HepG2 (cell line): ENCODE measurements around the gene DST. TPM values are rescaled to one million over a fixed set of nuclear protein-coding genes. Genes with fewer than 3 reads are reported as not detected.

Experiments used
- CENPT ChIP-seq: sonication (generic); formaldehyde crosslinking; IDR thresholded peaks from 2 replicates; pipeline ENCODE4 v1.8.0; 2022; ENCODE audit warnings: low read depth, mild to moderate bottlenecking, moderate library complexity, missing genetic modification reagents
- JARID2 ChIP-seq: sonication (generic); formaldehyde crosslinking; IDR thresholded peaks from 2 replicates; pipeline ENCODE4 v1.8.1; 2023; ENCODE audit warnings: missing genetic modification reagents, inconsistent platforms; ENCODE audit not compliant: insufficient replicate concordance
- NFE2L2 ChIP-seq: fragments of 150-350 bp; IDR thresholded peaks from 2 replicates; pipeline ENCODE4 v1.6.1; 2014; ENCODE audit warnings: low read length
- SIN3B ChIP-seq: fragments of 150-350 bp; IDR thresholded peaks from 2 replicates; pipeline ENCODE4 v1.6.1; 2014; ENCODE audit warnings: low read length
- TSC22D2 ChIP-seq: sonication (generic); formaldehyde crosslinking; IDR thresholded peaks from 2 replicates; pipeline ENCODE4 v1.5.1; 2020; ENCODE audit warnings: missing genetic modification reagents, mild to moderate bottlenecking, borderline replicate concordance
- ZNF317 ChIP-seq: sonication (generic); formaldehyde crosslinking; IDR thresholded peaks from 2 replicates; pipeline ENCODE4 v1.5.0; 2020; ENCODE audit warnings: mild to moderate bottlenecking, missing genetic modification reagents
- ZNF382 ChIP-seq: sonication (generic); formaldehyde crosslinking; IDR thresholded peaks from 2 replicates; pipeline ENCODE4 v1.5.0; 2020; ENCODE audit warnings: missing genetic modification reagents, mild to moderate bottlenecking, borderline replicate concordance
- ZNF660 ChIP-seq: sonication (generic); formaldehyde crosslinking; IDR thresholded peaks from 2 replicates; pipeline ENCODE4 v1.5.1; 2020; ENCODE audit warnings: mild to moderate bottlenecking, low read depth, missing genetic modification reagents, borderline replicate concordance
- polyA plus RNA-seq, 8 experiments: library from polyadenylated mRNA; depleted of rRNA in 3 of 8; stranded (reverse) in 7 of 8; unstranded in 1 of 8; fragments of >200 nt; fragmentation: Illumina TruSeq in 4 of 8; extraction: Trizol in 4 of 8; gene quantifications; 2 replicates each; pipeline versions ENCODE4 v1.2.1 to v1.2.3, GENCODE V29; 2011 to 2016; ENCODE audit warnings: low read depth in 4 of 8, missing spikeins in 1 of 8, mixed read lengths in 1 of 8; ENCODE audit not compliant: insufficient read depth in 1 of 8
- total RNA-seq, 5 experiments: library from RNA; depleted of rRNA; stranded (reverse); fragments of >200 nt; fragmentation: Illumina TruSeq; extraction: Trizol; gene quantifications; 2 replicates each; pipeline ENCODE4 v1.2.3, GENCODE V29; 2016; ENCODE audit warnings: low read depth in 1 of 5
- TF ChIP-seq, protein P1 (sequence below): sonication (generic); formaldehyde crosslinking; IDR thresholded peaks from 2 replicates; pipeline ENCODE4 v1.4.0; 2020; ENCODE audit warnings: missing genetic modification reagents, borderline replicate concordance
- TF ChIP-seq, protein P2 (sequence below): sonication (generic); formaldehyde crosslinking; IDR thresholded peaks from 2 replicates; pipeline ENCODE4 v1.4.0; 2020; ENCODE audit warnings: missing genetic modification reagents, mild to moderate bottlenecking, borderline replicate concordance
- TF ChIP-seq, protein P3 (sequence below): sonication (generic); formaldehyde crosslinking; IDR thresholded peaks from 2 replicates; pipeline ENCODE4 v1.5.0; 2020; ENCODE audit warnings: missing genetic modification reagents
- TF ChIP-seq, protein P4 (sequence below): sonication (generic); formaldehyde crosslinking; IDR thresholded peaks from 2 replicates; pipeline ENCODE4 v1.4.0; 2020; ENCODE audit warnings: missing genetic modification reagents
- TF ChIP-seq, protein P5 (sequence below): sonication (generic); formaldehyde crosslinking; IDR thresholded peaks from 2 replicates; pipeline ENCODE4 v1.4.0; 2020; ENCODE audit warnings: missing genetic modification reagents, mild to moderate bottlenecking, borderline replicate concordance
- TF ChIP-seq, protein P6 (sequence below): sonication (generic); formaldehyde crosslinking; IDR thresholded peaks from 2 replicates; pipeline ENCODE4 v1.5.0; 2020; ENCODE audit warnings: missing genetic modification reagents

DST gene
- total and polyA plus RNA-seq, 2 of the 13 experiments (the other 11 are each of a cell fraction or from before 2014, with no cell fraction given), result 64.4 to 89.0 TPM

DNA sequence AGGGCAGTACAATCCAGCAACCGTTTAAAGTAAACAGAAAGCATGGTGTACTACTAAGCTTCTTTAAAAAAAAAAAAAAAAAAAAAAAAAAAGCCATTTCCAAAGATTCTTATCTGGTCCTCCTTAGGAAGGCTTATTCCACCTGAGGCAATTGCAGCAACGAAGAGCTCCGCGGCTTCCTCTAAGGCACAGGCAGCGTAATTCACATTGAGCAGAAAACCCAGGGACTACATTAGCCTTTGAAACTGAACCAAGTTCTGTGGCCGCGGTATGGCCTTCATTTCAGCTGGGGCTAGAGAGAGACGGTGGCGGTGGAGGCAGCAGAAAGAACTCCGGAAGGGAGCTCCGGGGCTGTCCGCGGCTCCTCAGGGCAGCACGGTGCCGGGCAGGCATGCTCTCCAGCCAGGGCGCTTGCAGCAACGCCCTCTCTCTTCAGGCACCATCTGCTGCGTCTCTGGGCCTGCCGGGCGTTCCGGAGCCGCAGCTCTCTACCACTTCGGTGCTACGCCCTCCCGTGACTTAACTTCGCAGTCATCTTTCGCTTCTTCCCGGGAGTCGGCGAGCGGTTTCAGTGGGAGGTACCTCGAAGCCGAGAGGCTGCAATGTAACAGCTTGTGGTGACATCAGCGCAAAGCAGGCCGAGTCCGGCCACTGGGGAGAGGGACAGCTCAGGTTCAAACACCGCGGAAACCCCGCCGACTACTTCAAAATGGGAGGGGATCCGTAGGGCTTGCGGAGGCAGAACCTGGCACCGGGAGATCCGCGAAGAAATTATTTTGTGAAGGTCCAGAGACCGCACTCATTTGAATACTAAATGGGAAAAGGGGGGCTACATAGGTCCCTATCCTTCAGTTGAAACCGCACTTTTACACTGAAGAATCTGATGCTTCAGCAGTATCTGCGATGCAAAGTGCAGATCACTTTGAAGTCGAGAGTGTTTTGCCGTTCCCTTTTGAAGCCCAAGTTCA is 100.0 kb downstream of the DST start (continued):
- TF ChIP-seq, protein P1, sequence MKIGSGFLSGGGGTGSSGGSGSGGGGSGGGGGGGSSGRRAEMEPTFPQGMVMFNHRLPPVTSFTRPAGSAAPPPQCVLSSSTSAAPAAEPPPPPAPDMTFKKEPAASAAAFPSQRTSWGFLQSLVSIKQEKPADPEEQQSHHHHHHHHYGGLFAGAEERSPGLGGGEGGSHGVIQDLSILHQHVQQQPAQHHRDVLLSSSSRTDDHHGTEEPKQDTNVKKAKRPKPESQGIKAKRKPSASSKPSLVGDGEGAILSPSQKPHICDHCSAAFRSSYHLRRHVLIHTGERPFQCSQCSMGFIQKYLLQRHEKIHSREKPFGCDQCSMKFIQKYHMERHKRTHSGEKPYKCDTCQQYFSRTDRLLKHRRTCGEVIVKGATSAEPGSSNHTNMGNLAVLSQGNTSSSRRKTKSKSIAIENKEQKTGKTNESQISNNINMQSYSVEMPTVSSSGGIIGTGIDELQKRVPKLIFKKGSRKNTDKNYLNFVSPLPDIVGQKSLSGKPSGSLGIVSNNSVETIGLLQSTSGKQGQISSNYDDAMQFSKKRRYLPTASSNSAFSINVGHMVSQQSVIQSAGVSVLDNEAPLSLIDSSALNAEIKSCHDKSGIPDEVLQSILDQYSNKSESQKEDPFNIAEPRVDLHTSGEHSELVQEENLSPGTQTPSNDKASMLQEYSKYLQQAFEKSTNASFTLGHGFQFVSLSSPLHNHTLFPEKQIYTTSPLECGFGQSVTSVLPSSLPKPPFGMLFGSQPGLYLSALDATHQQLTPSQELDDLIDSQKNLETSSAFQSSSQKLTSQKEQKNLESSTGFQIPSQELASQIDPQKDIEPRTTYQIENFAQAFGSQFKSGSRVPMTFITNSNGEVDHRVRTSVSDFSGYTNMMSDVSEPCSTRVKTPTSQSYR (CRISPR knock-in tag), result peak; percentile 23; the same call in 1 of the 2 replicates
- TF ChIP-seq ZNF382 (CRISPR knock-in tag) (no peak), ZNF317 (CRISPR knock-in tag) (peak; percentile 90), TSC22D2 (CRISPR knock-in tag) (0 out of 2 replicates have a peak, but pooled peaks have one; percentile 80), CENPT (no peak), ZNF660 (no peak), NFE2L2 (no peak), JARID2 (peak; percentile 96), SIN3B (0 out of 2 replicates have a peak, but pooled peaks have one; percentile 62)
- TF ChIP-seq, protein P2, sequence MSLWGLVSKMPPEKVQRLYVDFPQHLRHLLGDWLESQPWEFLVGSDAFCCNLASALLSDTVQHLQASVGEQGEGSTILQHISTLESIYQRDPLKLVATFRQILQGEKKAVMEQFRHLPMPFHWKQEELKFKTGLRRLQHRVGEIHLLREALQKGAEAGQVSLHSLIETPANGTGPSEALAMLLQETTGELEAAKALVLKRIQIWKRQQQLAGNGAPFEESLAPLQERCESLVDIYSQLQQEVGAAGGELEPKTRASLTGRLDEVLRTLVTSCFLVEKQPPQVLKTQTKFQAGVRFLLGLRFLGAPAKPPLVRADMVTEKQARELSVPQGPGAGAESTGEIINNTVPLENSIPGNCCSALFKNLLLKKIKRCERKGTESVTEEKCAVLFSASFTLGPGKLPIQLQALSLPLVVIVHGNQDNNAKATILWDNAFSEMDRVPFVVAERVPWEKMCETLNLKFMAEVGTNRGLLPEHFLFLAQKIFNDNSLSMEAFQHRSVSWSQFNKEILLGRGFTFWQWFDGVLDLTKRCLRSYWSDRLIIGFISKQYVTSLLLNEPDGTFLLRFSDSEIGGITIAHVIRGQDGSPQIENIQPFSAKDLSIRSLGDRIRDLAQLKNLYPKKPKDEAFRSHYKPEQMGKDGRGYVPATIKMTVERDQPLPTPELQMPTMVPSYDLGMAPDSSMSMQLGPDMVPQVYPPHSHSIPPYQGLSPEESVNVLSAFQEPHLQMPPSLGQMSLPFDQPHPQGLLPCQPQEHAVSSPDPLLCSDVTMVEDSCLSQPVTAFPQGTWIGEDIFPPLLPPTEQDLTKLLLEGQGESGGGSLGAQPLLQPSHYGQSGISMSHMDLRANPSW, result peak; percentile 55; the same call in 1 of the 2 replicates
- TF ChIP-seq, protein P3, sequence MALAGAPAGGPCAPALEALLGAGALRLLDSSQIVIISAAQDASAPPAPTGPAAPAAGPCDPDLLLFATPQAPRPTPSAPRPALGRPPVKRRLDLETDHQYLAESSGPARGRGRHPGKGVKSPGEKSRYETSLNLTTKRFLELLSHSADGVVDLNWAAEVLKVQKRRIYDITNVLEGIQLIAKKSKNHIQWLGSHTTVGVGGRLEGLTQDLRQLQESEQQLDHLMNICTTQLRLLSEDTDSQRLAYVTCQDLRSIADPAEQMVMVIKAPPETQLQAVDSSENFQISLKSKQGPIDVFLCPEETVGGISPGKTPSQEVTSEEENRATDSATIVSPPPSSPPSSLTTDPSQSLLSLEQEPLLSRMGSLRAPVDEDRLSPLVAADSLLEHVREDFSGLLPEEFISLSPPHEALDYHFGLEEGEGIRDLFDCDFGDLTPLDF (CRISPR knock-in tag), result peak; percentile 64
- TF ChIP-seq, protein P4, sequence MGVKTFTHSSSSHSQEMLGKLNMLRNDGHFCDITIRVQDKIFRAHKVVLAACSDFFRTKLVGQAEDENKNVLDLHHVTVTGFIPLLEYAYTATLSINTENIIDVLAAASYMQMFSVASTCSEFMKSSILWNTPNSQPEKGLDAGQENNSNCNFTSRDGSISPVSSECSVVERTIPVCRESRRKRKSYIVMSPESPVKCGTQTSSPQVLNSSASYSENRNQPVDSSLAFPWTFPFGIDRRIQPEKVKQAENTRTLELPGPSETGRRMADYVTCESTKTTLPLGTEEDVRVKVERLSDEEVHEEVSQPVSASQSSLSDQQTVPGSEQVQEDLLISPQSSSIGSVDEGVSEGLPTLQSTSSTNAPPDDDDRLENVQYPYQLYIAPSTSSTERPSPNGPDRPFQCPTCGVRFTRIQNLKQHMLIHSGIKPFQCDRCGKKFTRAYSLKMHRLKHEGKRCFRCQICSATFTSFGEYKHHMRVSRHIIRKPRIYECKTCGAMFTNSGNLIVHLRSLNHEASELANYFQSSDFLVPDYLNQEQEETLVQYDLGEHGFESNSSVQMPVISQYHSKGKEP (CRISPR knock-in tag), result no peak
- TF ChIP-seq, protein P5, sequence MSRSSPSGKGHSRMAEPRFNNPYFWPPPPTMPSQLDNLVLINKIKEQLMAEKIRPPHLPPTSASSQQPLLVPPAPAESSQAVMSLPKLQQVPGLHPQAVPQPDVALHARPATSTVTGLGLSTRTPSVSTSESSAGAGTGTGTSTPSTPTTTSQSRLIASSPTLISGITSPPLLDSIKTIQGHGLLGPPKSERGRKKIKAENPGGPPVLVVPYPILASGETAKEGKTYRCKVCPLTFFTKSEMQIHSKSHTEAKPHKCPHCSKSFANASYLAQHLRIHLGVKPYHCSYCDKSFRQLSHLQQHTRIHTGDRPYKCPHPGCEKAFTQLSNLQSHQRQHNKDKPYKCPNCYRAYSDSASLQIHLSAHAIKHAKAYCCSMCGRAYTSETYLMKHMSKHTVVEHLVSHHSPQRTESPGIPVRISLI (CRISPR knock-in tag), result peak; percentile 82
- TF ChIP-seq, protein P6, sequence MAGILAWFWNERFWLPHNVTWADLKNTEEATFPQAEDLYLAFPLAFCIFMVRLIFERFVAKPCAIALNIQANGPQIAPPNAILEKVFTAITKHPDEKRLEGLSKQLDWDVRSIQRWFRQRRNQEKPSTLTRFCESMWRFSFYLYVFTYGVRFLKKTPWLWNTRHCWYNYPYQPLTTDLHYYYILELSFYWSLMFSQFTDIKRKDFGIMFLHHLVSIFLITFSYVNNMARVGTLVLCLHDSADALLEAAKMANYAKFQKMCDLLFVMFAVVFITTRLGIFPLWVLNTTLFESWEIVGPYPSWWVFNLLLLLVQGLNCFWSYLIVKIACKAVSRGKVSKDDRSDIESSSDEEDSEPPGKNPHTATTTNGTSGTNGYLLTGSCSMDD (CRISPR knock-in tag), result no peak
